ENCODE results near the gene SAMD11.
"Not testable (repeated sequence)": the region's sequence is repeated elsewhere in the genome, so short reads cannot be mapped to it uniquely, and the experiment has no call there.

The SAMD11 gene

DNA sequence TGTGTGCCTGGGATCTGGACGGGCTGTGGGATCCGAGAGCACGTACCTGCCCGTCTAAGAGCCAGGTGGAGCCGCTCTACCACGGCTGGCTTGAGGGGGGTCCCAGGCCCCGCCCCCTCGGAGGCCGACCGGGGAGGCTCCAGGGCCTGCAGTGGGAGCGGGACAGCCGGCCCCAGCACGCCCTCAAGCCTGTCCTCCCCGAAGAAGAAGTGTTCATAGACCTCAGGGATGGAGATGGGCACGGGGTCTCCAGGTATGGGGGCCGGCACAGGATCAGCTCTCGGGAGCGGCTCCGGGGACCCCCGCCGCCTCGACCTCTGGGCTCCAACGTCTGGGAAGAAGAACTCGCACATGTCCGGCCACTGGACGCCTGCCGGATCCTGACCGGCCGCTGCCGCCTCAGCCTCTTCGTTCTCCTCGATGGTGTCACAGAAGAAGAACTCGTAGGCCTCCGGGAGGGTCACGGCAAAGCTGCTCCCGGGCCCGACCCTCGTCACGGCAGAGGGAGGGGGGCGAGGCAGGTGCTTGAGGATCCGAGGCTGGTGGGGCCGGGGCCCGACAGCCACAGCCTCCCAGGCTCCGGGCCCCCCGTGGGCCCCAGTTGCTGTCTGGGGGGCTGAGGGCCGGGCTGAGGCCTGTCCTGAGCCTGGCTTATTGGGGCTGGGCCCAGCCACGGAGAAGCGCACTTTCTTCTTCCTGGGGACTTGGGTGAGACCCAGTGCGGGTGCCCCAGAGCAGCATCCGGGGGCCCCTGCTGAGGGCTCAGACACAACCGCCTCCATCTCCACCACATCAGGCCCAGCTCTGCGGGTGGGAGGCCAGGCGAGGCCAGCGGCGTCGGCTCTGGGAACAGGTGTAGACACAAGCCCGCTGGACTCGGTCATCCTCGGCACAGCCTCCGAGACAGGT lies 55.4 kb downstream of the SAMD11 start:
- no peak for DNase-seq

- no peak for DNase-seq
These were observed 56.0 kb downstream of the SAMD11 start for GRCh38 chr1:979744-980072.

GRCh38 chr1:980137-980571 lies 56.4 kb downstream of the SAMD11 start:
- DNase-seq, result no peak

DNA sequence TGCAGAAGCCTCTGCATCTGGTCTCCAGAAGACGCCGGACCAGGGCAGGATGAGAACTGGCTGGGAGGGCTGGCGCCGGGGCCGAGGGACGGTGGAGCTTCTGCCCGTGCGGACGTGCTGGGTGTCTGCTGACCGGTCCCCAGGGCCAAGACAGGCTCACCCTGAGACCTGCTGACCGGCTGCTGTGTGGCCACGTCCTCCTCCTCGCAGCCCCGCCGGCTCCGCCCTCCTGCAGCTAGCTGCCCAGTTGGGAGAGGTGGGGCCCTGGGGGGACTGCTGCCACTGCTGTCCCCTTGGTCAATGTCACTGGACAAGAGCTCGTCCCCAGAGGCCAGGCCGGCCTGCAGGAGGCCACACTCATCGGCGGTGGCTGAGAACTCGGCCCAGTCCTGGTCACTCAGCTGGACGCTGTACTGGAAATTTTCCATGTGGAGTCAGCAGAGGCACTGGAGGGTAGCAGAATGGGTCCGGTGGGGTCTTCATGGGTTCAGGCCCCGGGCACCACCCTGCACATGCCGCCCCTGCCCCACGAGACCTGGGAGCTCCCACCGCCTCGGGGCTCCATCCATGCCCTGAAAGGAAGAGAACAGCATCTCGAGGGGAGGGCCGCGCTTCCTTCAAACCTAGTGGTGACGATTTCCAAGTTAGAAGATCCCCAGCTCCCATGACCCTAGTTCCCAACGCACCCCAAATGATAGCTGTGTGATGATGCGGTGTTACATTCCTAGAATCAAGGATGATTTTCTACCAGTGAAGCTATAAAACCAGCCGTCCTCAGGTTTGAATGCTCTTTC lies 57.1 kb downstream of the SAMD11 start:
- no peak for DNase-seq

DNA sequence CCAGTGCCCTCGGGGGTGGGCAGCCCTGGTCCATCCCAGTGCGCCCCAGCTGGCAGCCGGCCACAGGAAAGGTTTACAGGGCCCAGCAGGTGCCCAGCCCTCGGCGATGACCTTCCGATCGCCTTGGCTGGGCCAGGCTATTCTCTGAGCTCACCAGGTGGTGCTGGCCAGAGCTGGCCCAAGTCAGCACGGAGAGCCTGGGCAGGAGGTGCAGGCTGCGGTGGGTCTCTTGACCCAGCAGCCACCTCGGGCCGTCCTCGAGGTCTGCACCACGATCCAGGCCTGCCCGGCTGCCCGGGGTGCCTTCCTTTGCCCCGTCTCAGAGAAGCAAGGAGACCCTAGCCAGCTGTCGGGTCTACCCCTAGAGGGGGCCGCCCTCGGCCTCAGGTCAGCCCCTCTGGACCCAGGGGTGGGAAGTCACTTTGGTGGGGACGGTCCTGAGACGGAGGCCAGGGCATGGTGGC lies 57.8 kb downstream of the SAMD11 start:
- DNase-seq, result no peak

- no peak for DNase-seq
These were observed 58.3 kb downstream of the SAMD11 start, which contains the start of gene PERM1 for GRCh38 chr1:981955-982558. Gene PERM1 (minus strand): TSS chr1:982093. CDS start chr1:981029, 1,064 bp downstream.

DNA sequence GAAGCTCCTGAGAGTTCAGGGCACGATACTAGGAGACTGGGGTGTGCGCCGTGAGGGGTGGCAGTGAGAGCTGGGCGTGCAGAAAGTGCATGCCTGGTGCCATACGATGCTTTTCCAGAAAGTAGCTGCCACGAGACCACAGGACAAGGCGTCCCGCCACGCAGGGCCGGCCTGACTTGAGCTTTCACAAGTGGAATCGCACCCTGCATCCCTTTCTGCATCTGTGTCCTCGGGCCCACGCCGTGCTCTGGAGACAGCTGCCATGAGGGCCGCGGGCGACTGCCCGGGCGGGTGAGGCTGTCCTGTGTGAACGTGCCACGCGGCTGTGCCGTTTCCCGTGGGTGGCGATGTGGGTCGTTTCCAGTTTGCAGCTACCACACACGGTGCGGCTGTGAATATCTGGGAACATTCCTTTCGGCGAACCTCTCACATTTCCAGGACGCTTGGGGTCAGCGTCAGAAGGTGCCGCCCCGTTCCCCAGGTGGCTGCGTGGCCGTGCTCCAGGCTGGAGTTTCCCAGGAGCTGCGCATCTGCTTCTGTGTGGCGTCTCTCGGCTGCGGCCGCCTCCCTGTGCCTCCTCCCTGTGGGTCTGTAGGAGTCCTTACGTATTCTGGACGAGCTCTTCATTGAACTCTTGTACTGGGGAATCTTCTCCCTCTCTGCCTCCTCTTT lies 59.2 kb downstream of the SAMD11 start:
- no peak for DNase-seq

GRCh38 chr1:983798-984475 lies 60.2 kb downstream of the SAMD11 start:
- peak; percentile 49 to 67 for DNase-seq

GRCh38 chr1:984476-984814 lies 60.7 kb downstream of the SAMD11 start:
- DNase-seq, result no peak

GRCh38 chr1:985126-985525 lies 61.4 kb downstream of the SAMD11 start:
- DNase-seq, result no peak

- DNase-seq, result not testable (repeated sequence)
These were observed 64.3 kb downstream of the SAMD11 start for GRCh38 chr1:988061-988460.

GRCh38 chr1:991275-991674 lies 67.6 kb downstream of the SAMD11 start:
- not testable (repeated sequence) for DNase-seq

- DNase-seq, result no peak
These were observed 68.2 kb downstream of the SAMD11 start for GRCh38 chr1:991895-992294.

DNA sequence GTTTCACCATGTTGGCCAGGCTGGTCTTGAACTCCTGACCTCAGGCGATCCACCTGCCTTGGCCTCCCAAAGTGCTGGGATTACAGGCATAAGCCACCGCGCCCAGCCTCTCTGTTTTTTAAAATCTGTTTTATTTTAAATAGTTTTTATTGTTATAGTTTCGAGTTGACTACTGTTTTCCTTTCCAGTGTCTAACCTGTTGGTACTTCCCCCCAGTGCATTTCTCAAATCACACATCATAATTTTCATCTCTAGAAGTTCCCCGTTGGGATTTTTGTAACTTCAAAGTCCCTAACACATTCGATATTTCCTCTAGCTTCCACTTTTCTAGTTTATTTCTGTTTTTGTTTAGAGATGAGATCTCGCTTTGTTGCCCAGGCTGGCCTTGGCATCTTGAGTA lies 68.6 kb downstream of the SAMD11 start:
- DNase-seq, result no peak

- DNase-seq, result no peak
These were observed 69.8 kb downstream of the SAMD11 start for GRCh38 chr1:993379-993995.
